Measurements from ENCODE around the gene CNGB1.
A peak's percentile ranks its signal among the peaks of the same experiment; 100 is the strongest.

Gene CNGB1

GRCh38 chr16:57935904-57936303 is 35.0 kb downstream of the CNGB1 start:
- TF ChIP-seq YY1 (IDR thresholded peaks at IDR 0.05; ENCODE audit: low read depth) = no peak
- no peak for TF ChIP-seq MAX (IDR thresholded peaks at IDR 0.05)
- TF ChIP-seq NFIC (IDR thresholded peaks at IDR 0.05) = no peak
- TF ChIP-seq TAF1 (IDR thresholded peaks at IDR 0.05; ENCODE audit: low read depth) = no peak
- TF ChIP-seq FOXM1 (IDR thresholded peaks at IDR 0.05; ENCODE audit: borderline replicate concordance, low read depth) = no peak
- TF ChIP-seq CEBPB (IDR thresholded peaks at IDR 0.05) = no peak
- no peak for TF ChIP-seq TEAD4 (IDR thresholded peaks at IDR 0.05)
- no peak for TF ChIP-seq TCF12 (IDR thresholded peaks at IDR 0.05; ENCODE audit: low read depth)

- TF ChIP-seq FOXM1 (IDR thresholded peaks at IDR 0.05; ENCODE audit: borderline replicate concordance, low read depth) (no peak), TAF1 (IDR thresholded peaks at IDR 0.05; ENCODE audit: low read depth) (no peak), YY1 (IDR thresholded peaks at IDR 0.05; ENCODE audit: low read depth) (no peak), TCF12 (IDR thresholded peaks at IDR 0.05; ENCODE audit: low read depth) (no peak), ZBTB7A (IDR thresholded peaks at IDR 0.05; ENCODE audit: low read depth) (no peak), CEBPB (IDR thresholded peaks at IDR 0.05) (no peak), REST (IDR thresholded peaks at IDR 0.05; ENCODE audit: low read depth) (no peak)
Observed at GRCh38 chr16:57930533-57930932, 40.4 kb downstream of the CNGB1 start.

- TF ChIP-seq TEAD4 (IDR thresholded peaks at IDR 0.05) = no peak
- no peak for TF ChIP-seq TCF12 (IDR thresholded peaks at IDR 0.05; ENCODE audit: low read depth)
- no peak for TF ChIP-seq ZBTB7A (IDR thresholded peaks at IDR 0.05; ENCODE audit: low read depth)
- no peak for TF ChIP-seq FOXM1 (IDR thresholded peaks at IDR 0.05; ENCODE audit: borderline replicate concordance, low read depth)
- TF ChIP-seq EGR1 (IDR thresholded peaks at IDR 0.05) = no peak
- TF ChIP-seq CEBPB (IDR thresholded peaks at IDR 0.05) = no peak
- TF ChIP-seq RAD21 (IDR thresholded peaks at IDR 0.05; ENCODE audit: low read depth) = no peak
- TF ChIP-seq USF1 (IDR thresholded peaks at IDR 0.05) = no peak
- TF ChIP-seq EP300 (IDR thresholded peaks at IDR 0.05; ENCODE audit: borderline replicate concordance) = no peak
- no peak for TF ChIP-seq NFIC (IDR thresholded peaks at IDR 0.05)
- no peak for TF ChIP-seq REST (IDR thresholded peaks at IDR 0.05; ENCODE audit: low read depth)
- TF ChIP-seq YY1 (IDR thresholded peaks at IDR 0.05; ENCODE audit: low read depth) = no peak
- TF ChIP-seq CREB1 (IDR thresholded peaks at IDR 0.05; ENCODE audit: low read depth) = no peak
- TF ChIP-seq MAX (IDR thresholded peaks at IDR 0.05) = no peak
- TF ChIP-seq TAF1 (IDR thresholded peaks at IDR 0.05; ENCODE audit: low read depth) = no peak
Observed at GRCh38 chr16:57929250-57929649, 41.7 kb downstream of the CNGB1 start.

- no peak for TF ChIP-seq FOXM1 (IDR thresholded peaks at IDR 0.05; ENCODE audit: borderline replicate concordance, low read depth)
- TF ChIP-seq USF1 (IDR thresholded peaks at IDR 0.05) = no peak
- no peak for TF ChIP-seq EGR1 (IDR thresholded peaks at IDR 0.05)
- TF ChIP-seq EP300 (IDR thresholded peaks at IDR 0.05; ENCODE audit: borderline replicate concordance) = no peak
- TF ChIP-seq TCF12 (IDR thresholded peaks at IDR 0.05; ENCODE audit: low read depth) = no peak
- no peak for TF ChIP-seq YY1 (IDR thresholded peaks at IDR 0.05; ENCODE audit: low read depth)
- no peak for TF ChIP-seq RAD21 (IDR thresholded peaks at IDR 0.05; ENCODE audit: low read depth)
- no peak for TF ChIP-seq TAF1 (IDR thresholded peaks at IDR 0.05; ENCODE audit: low read depth)
- TF ChIP-seq MAX (IDR thresholded peaks at IDR 0.05) = no peak
Observed at GRCh38 chr16:57926041-57926440, 44.9 kb downstream of the CNGB1 start.

- TF ChIP-seq USF1 (IDR thresholded peaks at IDR 0.05) = no peak
- no peak for TF ChIP-seq MAX (IDR thresholded peaks at IDR 0.05)
- 0 out of 2 replicates have a peak, but pooled peaks have one; percentile 11 for TF ChIP-seq CEBPB (IDR thresholded peaks at IDR 0.05)
- no peak for TF ChIP-seq CREB1 (IDR thresholded peaks at IDR 0.05; ENCODE audit: low read depth)
- no peak for TF ChIP-seq RAD21 (IDR thresholded peaks at IDR 0.05; ENCODE audit: low read depth)
- TF ChIP-seq TAF1 (IDR thresholded peaks at IDR 0.05; ENCODE audit: low read depth) = no peak
- no peak for TF ChIP-seq EP300 (IDR thresholded peaks at IDR 0.05; ENCODE audit: borderline replicate concordance)
- no peak for TF ChIP-seq ZBTB7A (IDR thresholded peaks at IDR 0.05; ENCODE audit: low read depth)
Observed at GRCh38 chr16:57925310-57925709, 45.6 kb downstream of the CNGB1 start.
